ENCODE results near the gene SIGMAR1. TPM values are rescaled to one million over a fixed set of nuclear protein-coding genes. Genes with fewer than 3 reads are reported as not detected.

Gene SIGMAR1
- total and polyA plus RNA-seq, 12 donors: 34.6 to 158 (median 83.0) TPM

DNA sequence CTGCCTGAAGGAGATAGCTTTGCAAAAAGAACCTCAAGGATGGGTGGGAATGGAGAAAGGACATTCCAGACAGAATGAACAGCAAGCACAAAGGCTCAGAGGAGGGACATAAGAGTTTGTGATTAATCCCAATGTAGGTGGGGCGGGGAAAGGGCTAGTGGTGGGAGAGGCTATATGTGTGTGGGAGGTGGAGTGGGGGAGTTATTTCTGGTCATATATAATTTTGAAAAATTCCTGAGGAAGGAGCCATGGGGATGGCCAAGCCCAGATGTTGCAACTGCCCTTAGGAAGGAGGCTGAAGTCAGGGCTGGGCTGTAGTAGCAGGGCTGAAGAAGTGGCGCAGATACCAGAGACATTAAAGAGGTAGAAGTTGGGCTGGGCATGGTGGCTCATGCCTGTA, 38.3 kb upstream of the SIGMAR1 start:
- Histone ChIP-seq H3K9me3 (replicated peaks in 1 of 3) (no peaks in the 10 kb centered on the region), H3K36me3 (replicated peaks in 1 of 2) (no peaks in the 10 kb centered on the region), H3K27ac (no peak overlapping the region), H3K27me3 (no peaks in the 10 kb centered on the region), H3K4me3 (no peak overlapping the region), H3K4me1 (replicated peaks in 1 of 2) (no peaks in the 10 kb centered on the region)
- no peak for TF ChIP-seq POLR2A (IDR thresholded peaks at IDR 0.05)
- TF ChIP-seq, protein P1, sequence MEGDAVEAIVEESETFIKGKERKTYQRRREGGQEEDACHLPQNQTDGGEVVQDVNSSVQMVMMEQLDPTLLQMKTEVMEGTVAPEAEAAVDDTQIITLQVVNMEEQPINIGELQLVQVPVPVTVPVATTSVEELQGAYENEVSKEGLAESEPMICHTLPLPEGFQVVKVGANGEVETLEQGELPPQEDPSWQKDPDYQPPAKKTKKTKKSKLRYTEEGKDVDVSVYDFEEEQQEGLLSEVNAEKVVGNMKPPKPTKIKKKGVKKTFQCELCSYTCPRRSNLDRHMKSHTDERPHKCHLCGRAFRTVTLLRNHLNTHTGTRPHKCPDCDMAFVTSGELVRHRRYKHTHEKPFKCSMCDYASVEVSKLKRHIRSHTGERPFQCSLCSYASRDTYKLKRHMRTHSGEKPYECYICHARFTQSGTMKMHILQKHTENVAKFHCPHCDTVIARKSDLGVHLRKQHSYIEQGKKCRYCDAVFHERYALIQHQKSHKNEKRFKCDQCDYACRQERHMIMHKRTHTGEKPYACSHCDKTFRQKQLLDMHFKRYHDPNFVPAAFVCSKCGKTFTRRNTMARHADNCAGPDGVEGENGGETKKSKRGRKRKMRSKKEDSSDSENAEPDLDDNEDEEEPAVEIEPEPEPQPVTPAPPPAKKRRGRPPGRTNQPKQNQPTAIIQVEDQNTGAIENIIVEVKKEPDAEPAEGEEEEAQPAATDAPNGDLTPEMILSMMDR (IDR thresholded peaks at IDR 0.05): no peak
- 89 to 100% (median 93%) methylated on average over 2 of the region's 2 CpGs for WGBS, 4 donors
- DNase-seq: no peak
- intact Hi-C loops (cut with DNase I): no loop called here

DNA sequence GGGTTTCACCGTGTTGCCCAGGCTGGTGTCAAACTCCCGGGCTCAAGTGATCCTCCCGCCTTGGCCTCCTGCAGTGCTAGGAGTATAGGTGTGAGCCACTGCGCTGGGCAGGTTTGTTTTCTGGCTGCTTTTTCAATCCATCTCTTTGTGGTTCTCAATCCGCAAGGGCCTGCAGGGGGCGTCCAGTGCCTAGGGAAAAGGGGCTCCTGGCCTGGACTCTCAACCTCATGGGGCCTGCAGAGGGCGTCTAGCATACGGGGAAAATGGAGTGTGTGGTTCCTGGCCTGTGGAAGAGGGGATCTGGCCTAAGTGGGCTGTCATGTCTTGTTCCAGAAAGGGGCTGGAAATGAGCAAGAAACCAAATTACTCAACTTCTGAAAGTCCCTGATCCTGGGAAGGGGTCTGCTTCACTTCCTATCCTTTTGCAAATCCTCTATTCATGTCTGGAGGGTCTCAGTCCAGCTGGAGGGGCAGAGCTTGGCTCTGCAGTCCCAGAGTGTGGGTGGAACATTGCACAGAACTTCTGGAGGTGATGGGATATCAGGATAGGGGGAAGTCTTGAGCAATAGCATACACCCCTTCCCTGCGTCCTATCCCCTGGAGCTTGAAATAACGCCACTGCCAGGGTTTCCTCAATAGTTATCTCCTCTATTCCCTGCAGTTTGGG, 37.6 kb upstream of the SIGMAR1 start:
- intact Hi-C loops (cut with DNase I): no loop called here
- H3K27me3 ChIP-seq: no peaks in the 10 kb centered on the region
- peak in 5 of 7 donors; percentile 40 to 70 (median 48) for DNase-seq
- H3K27ac ChIP-seq: no peak overlapping the region
- no peaks in the 10 kb centered on the region for H3K9me3 ChIP-seq (replicated peaks in 1 of 3)
- no peaks in the 10 kb centered on the region for H3K36me3 ChIP-seq (replicated peaks in 1 of 2)
- 47 to 79% (median 55%) methylated on average over 5 to 10 of the region's 10 CpGs for WGBS, 4 donors
- no peak overlapping the region for H3K4me3 ChIP-seq
- TF ChIP-seq, protein P1 (IDR thresholded peaks at IDR 0.05): peak in 5 of 6 experiments; percentile 20 to 58 (median 47)
- no peak for TF ChIP-seq POLR2A (IDR thresholded peaks at IDR 0.05)
- no peaks in the 10 kb centered on the region for H3K4me1 ChIP-seq (replicated peaks in 1 of 2)

DNA sequence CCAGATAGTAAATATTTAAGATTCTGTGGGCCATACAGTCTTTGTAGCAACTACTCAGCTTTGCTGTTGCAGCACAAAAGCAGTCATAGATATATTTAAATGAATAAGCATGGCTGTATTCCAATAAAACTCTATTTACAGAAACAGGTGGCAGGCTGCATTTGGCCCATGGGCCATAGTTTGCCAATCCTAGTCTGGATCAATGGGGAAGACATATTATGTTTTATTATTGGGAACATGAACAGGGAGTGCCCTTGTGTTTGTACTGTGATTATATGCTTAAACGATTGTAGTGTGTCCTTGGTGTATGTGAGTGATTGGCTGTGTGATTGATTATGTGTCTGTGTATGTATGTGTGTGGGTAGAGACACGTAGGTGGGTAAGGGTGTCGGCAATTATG, 36.9 kb upstream of the SIGMAR1 start:
- TF ChIP-seq POLR2A (IDR thresholded peaks at IDR 0.05): no peak
- TF ChIP-seq, protein P1 (IDR thresholded peaks at IDR 0.05): no peak
- Histone ChIP-seq H3K27ac (no peak overlapping the region), H3K36me3 (replicated peaks in 1 of 2) (no peaks in the 10 kb centered on the region), H3K27me3 (no peaks in the 10 kb centered on the region), H3K4me3 (no peak overlapping the region), H3K4me1 (replicated peaks in 1 of 2) (no peaks in the 10 kb centered on the region), H3K9me3 (replicated peaks in 1 of 3) (no peaks in the 10 kb centered on the region)
- intact Hi-C loops (cut with DNase I): no loop called here
- WGBS, 4 donors: 68 to 82% (median 72%) methylated on average over 3 of the region's 3 CpGs
- no peak for DNase-seq

DNA sequence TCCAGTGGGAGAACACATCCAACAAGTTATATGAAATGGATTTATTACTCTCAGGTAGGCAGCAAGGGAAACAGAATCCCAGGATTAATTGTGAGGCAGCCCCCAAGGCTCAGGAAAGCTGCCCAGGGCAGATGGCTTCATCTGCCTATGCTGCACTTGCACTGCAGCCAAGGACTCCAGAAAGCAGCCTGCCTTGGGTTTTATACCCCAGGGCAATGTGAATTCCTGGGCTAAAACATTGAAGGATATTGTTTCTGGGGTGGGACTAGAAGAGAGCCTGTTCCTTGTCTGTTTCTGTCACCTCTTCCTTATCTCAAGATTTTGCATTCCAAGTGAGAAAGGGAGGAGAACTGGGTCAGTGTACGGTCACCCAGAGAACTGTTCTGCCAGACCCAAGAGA, 33.7 kb upstream of the SIGMAR1 start:
- no peaks in the 10 kb centered on the region for H3K27me3 ChIP-seq
- H3K27ac ChIP-seq: no peak overlapping the region
- intact Hi-C loops (cut with DNase I): no loop called here
- TF ChIP-seq, protein P1 (IDR thresholded peaks at IDR 0.05): no peak
- TF ChIP-seq POLR2A (IDR thresholded peaks at IDR 0.05): no peak
- no peak for DNase-seq
- H3K9me3 ChIP-seq (replicated peaks in 1 of 3): no peaks in the 10 kb centered on the region
- H3K4me1 ChIP-seq (replicated peaks in 1 of 2): peaks cover 0 to 5% of the 10 kb centered on the region in 2 donors
- H3K36me3 ChIP-seq (replicated peaks in 1 of 2): no peaks in the 10 kb centered on the region
- WGBS, 4 donors: 80 to 100% (median 86%) methylated on average over 1 of the region's 1 CpG
- H3K4me3 ChIP-seq: no peak overlapping the region

Data from adrenal gland (tissue), 12 donors.